ENCODE data around the gene GARIN1A. TPM values are rescaled to one million over a fixed set of nuclear protein-coding genes. Genes with fewer than 3 reads are reported as not detected.
"Not testable (repeated sequence)": the region's sequence is repeated elsewhere in the genome, so short reads cannot be mapped to it uniquely, and the experiment has no call there.

Gene GARIN1A
- total RNA-seq, 2 experiments from 2014 or later, result 0.25 TPM; not detected in 1

DNA sequence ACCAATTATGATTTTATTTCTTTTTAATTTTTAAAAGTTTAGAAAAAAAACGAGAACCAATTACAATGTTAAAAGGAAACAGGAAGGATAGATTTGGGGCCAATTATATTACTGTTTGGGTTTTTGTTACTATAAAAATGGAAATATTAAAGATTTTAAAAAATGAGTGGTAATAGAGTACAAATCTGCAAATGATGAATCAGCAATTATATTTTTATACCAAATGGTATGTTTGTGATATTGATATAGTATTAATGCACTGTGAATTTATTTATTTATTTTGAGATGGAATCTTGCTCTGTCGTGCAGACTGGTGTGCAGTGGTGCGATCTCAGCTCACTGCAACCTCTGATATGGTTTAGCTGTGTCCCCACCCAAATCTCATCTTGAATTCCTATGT is 11.5 kb upstream of the GARIN1A start:
- CTCF ChIA-PET, result no interaction called here
- TF ChIP-seq, protein P1, sequence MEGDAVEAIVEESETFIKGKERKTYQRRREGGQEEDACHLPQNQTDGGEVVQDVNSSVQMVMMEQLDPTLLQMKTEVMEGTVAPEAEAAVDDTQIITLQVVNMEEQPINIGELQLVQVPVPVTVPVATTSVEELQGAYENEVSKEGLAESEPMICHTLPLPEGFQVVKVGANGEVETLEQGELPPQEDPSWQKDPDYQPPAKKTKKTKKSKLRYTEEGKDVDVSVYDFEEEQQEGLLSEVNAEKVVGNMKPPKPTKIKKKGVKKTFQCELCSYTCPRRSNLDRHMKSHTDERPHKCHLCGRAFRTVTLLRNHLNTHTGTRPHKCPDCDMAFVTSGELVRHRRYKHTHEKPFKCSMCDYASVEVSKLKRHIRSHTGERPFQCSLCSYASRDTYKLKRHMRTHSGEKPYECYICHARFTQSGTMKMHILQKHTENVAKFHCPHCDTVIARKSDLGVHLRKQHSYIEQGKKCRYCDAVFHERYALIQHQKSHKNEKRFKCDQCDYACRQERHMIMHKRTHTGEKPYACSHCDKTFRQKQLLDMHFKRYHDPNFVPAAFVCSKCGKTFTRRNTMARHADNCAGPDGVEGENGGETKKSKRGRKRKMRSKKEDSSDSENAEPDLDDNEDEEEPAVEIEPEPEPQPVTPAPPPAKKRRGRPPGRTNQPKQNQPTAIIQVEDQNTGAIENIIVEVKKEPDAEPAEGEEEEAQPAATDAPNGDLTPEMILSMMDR (IDR thresholded peaks at IDR 0.05), result no peak

GRCh38 chr7:128661446-128661845 is 10.6 kb upstream of the GARIN1A start:
- POLR2A ChIA-PET, result interaction anchor here (0.7 kb wide), 1 partner anchor 96 kb away, joined by 3 read pairs; no protein-coding TSS in a partner anchor
- DNase-seq (no peak), ATAC-seq (no peak)
- peaks cover 15% of the 10 kb centered on the region for H3K36me3 Mint-ChIP-seq (ENCODE audit: low read depth)
- no peak overlapping the region for H3K4me3 Mint-ChIP-seq
- CTCF ChIA-PET, result no interaction called here
- peaks cover 11% of the 10 kb centered on the region for H3K9me3 Mint-ChIP-seq
- H3K27me3 Mint-ChIP-seq, result no peaks in the 10 kb centered on the region
- intact Hi-C loops (cut with micrococcal nuclease), result no loop called here
- H3K4me1 Mint-ChIP-seq (ENCODE audit: low read depth), result no peaks in the 10 kb centered on the region
- TF ChIP-seq, protein P1 (IDR thresholded peaks at IDR 0.05), result no peak
- no peak overlapping the region for H3K27ac Mint-ChIP-seq

More for the DNA sequence above, 11.5 kb upstream of the GARIN1A start:
- no peak for ATAC-seq
- H3K4me1 Mint-ChIP-seq (ENCODE audit: low read depth), result no peaks in the 10 kb centered on the region
- no peak overlapping the region for H3K4me3 Mint-ChIP-seq
- POLR2A ChIA-PET, result interaction anchor here (0.7 kb wide), 1 partner anchor 97 kb away, joined by 3 read pairs; no protein-coding TSS in a partner anchor
- intact Hi-C loops (cut with micrococcal nuclease), result no loop called here
- no peak for DNase-seq
- no peak overlapping the region for H3K27ac Mint-ChIP-seq
- no peaks in the 10 kb centered on the region for H3K27me3 Mint-ChIP-seq
- peaks cover 15% of the 10 kb centered on the region for H3K36me3 Mint-ChIP-seq (ENCODE audit: low read depth)
- peaks cover 11% of the 10 kb centered on the region for H3K9me3 Mint-ChIP-seq

DNA sequence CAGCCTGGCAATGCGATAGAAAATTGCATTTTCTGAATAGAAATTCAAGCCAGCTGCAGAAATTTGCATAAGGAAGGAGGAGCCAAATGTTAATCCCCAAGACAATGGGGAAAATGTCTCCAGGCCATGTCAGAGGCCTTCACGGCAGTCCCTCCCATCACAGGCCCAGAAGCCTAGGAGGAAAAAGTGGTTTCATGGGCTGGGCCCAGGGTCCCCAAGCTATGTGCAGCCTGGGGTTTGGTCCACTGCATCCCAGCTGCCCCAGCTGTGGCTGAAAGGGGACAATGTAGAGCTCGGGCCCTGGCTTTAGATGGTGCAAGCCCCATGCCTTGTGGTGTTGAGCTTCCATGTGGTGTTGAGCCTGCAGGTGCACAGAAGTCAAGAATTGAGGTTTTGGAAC is 10.0 kb upstream of the GARIN1A start:
- peaks cover 15% of the 10 kb centered on the region for H3K36me3 Mint-ChIP-seq (ENCODE audit: low read depth)
- CTCF ChIA-PET, result no interaction called here
- no peaks in the 10 kb centered on the region for H3K4me1 Mint-ChIP-seq (ENCODE audit: low read depth)
- no peak overlapping the region for H3K27ac Mint-ChIP-seq
- H3K9me3 Mint-ChIP-seq, result peaks cover 11% of the 10 kb centered on the region
- no peaks in the 10 kb centered on the region for H3K27me3 Mint-ChIP-seq
- intact Hi-C loops (cut with micrococcal nuclease), result no loop called here
- DNase-seq (no peak), ATAC-seq (no peak)
- TF ChIP-seq, protein P1 (IDR thresholded peaks at IDR 0.05), result no peak
- H3K4me3 Mint-ChIP-seq, result no peak overlapping the region
- POLR2A ChIA-PET, result no interaction called here

DNA sequence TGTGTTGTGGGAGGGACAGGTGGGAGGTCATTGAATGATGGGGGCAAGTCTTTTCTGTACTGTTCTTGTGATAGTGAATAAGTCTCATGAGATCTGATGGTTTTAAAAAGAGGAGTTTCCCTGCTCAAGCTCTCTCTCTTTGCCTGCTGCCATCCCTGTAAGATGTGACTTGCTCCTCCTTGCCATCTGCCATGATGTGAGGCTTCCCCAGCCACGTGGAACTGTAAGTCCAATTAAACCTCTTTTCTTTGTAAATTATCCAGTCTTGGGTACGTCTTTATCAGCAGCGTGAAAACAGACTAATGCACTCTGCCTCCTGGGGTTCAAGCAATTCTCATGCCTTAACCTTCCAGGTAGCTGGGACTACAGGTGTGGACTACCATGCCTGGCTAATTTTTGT is 8.9 kb upstream of the GARIN1A start:
- intact Hi-C loops (cut with micrococcal nuclease); H3K27me3 Mint-ChIP-seq; H3K27ac Mint-ChIP-seq; H3K4me3 Mint-ChIP-seq; POLR2A ChIA-PET; CTCF ChIA-PET; ATAC-seq; H3K4me1 Mint-ChIP-seq (ENCODE audit: low read depth); DNase-seq: not testable (repeated sequence)
- Mint-ChIP-seq H3K36me3 (ENCODE audit: low read depth) (peaks cover 15% of the 10 kb centered on the region), H3K9me3 (peaks cover 11% of the 10 kb centered on the region)

DNA sequence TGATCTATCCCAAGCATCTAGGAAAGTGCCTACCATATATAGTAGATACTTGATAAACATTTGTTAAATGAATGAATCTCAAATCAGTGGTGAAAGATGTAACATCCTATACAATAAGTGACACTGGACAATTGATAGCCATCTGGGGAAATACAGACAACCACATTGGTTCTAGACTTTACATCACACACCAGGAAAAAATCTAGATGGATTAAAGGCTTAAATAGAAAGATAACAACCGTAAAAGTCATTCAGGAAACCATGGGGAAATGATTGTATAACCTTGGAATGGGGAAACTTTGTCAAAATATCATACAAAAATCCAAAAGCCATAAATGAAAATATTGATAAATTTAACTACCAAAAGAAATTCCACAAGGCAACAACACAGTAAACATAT is 7.0 kb upstream of the GARIN1A start:
- Mint-ChIP-seq H3K36me3 (ENCODE audit: low read depth) (peaks cover 15% of the 10 kb centered on the region), H3K27ac (no peak overlapping the region), H3K4me1 (ENCODE audit: low read depth) (no peaks in the 10 kb centered on the region), H3K27me3 (no peaks in the 10 kb centered on the region), H3K4me3 (no peak overlapping the region), H3K9me3 (peaks cover 11% of the 10 kb centered on the region)
- ATAC-seq (no peak), DNase-seq (no peak)
- ChIA-PET POLR2A (no interaction called here), CTCF (interaction anchor here (1.5 to 1.6 kb wide), 2 partner anchors 10 to 238 kb away, joined by 3 to 7 read pairs; no protein-coding TSS in a partner anchor)
- intact Hi-C loops (cut with micrococcal nuclease), result no loop called here
- TF ChIP-seq, protein P1 (IDR thresholded peaks at IDR 0.05), result no peak

Measured in activated CD8-positive, alpha-beta T cell treated with anti-CD3 and anti-CD28 coated beads for 36 hours (primary cell).